Measurements from ENCODE around the gene PKD2. TPM values are rescaled to one million over a fixed set of nuclear protein-coding genes. Genes with fewer than 3 reads are reported as not detected.

PKD2 gene
- polyA plus RNA-seq, 1 of the 3 experiments (the other 2 are of a cell fraction) = 44.6 TPM

GRCh38 chr4:88078579-88078978 is 71.1 kb downstream of the PKD2 start:
- H3K4me2 ChIP-seq = no peak overlapping the region

More at GRCh38 chr4:88078579-88078978, 71.1 kb downstream of the PKD2 start:
- TF ChIP-seq POLR2AphosphoS5 (IDR thresholded peaks at IDR 0.05; ENCODE audit: low read depth, low read length) (no peak), ZBTB33 (IDR thresholded peaks at IDR 0.05; ENCODE audit: borderline replicate concordance, low read depth) (no peak), RXRA (IDR thresholded peaks at IDR 0.05; ENCODE audit: borderline replicate concordance, low read depth) (no peak), RCOR1 (IDR thresholded peaks at IDR 0.05; ENCODE audit: low read length) (no peak), NFIC (IDR thresholded peaks at IDR 0.05; ENCODE audit: borderline replicate concordance) (no peak), SIN3A (IDR thresholded peaks at IDR 0.05; ENCODE audit: borderline replicate concordance, low read depth, low read length) (no peak), MXI1 (IDR thresholded peaks at IDR 0.05; ENCODE audit: low read depth, low read length) (no peak), TCF12 (IDR thresholded peaks at IDR 0.05) (no peak), YY1 (IDR thresholded peaks at IDR 0.05; ENCODE audit: low read depth) (no peak), EP300 (IDR thresholded peaks at IDR 0.05; ENCODE audit: borderline replicate concordance in 1 of 2, low read depth in 1 of 2, low read length in 1 of 2) (no peak), NRF1 (IDR thresholded peaks at IDR 0.05; ENCODE audit: low read depth, low read length) (no peak), SMC3 (IDR thresholded peaks at IDR 0.05; ENCODE audit: low read depth, low read length) (no peak)
- TF ChIP-seq, protein P1, sequence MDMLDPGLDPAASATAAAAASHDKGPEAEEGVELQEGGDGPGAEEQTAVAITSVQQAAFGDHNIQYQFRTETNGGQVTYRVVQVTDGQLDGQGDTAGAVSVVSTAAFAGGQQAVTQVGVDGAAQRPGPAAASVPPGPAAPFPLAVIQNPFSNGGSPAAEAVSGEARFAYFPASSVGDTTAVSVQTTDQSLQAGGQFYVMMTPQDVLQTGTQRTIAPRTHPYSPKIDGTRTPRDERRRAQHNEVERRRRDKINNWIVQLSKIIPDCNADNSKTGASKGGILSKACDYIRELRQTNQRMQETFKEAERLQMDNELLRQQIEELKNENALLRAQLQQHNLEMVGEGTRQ (IDR thresholded peaks at IDR 0.05; ENCODE audit: borderline replicate concordance, low read depth, low read length) = no peak
- TF ChIP-seq, protein P2, sequence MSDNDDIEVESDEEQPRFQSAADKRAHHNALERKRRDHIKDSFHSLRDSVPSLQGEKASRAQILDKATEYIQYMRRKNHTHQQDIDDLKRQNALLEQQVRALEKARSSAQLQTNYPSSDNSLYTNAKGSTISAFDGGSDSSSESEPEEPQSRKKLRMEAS (IDR thresholded peaks at IDR 0.05; ENCODE audit: low read depth) = no peak
- TF ChIP-seq, protein P3, sequence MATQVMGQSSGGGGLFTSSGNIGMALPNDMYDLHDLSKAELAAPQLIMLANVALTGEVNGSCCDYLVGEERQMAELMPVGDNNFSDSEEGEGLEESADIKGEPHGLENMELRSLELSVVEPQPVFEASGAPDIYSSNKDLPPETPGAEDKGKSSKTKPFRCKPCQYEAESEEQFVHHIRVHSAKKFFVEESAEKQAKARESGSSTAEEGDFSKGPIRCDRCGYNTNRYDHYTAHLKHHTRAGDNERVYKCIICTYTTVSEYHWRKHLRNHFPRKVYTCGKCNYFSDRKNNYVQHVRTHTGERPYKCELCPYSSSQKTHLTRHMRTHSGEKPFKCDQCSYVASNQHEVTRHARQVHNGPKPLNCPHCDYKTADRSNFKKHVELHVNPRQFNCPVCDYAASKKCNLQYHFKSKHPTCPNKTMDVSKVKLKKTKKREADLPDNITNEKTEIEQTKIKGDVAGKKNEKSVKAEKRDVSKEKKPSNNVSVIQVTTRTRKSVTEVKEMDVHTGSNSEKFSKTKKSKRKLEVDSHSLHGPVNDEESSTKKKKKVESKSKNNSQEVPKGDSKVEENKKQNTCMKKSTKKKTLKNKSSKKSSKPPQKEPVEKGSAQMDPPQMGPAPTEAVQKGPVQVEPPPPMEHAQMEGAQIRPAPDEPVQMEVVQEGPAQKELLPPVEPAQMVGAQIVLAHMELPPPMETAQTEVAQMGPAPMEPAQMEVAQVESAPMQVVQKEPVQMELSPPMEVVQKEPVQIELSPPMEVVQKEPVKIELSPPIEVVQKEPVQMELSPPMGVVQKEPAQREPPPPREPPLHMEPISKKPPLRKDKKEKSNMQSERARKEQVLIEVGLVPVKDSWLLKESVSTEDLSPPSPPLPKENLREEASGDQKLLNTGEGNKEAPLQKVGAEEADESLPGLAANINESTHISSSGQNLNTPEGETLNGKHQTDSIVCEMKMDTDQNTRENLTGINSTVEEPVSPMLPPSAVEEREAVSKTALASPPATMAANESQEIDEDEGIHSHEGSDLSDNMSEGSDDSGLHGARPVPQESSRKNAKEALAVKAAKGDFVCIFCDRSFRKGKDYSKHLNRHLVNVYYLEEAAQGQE (IDR thresholded peaks at IDR 0.05; ENCODE audit: low read depth, low read length) = no peak
- Histone ChIP-seq H3K9ac (no peak overlapping the region), H3K9me3 (no peaks in the 10 kb centered on the region), H3F3A (replicated peaks; ENCODE audit: insufficient read depth) (no peaks in the 10 kb centered on the region), H3K9me2 (no peaks in the 10 kb centered on the region), H4K20me1 (ENCODE audit: insufficient read depth) (no peaks in the 10 kb centered on the region), H2AFZ (ENCODE audit: low read depth) (no peak overlapping the region), H3K36me3 (replicated peaks in 1 of 2; ENCODE audit: control insufficient read depth in 1 of 2, insufficient read depth in 2 of 2, low read length in 1 of 2) (peaks cover 45 to 47% of the 10 kb centered on the region in 2 experiments), H3K27me3 (ENCODE audit: insufficient read depth) (no peaks in the 10 kb centered on the region), H3K79me2 (ENCODE audit: insufficient read depth) (no peaks in the 10 kb centered on the region), H3K4me1 (ENCODE audit: control insufficient read depth in 1 of 2, insufficient read depth in 2 of 2, low read depth in 1 of 2, low read length in 1 of 2) (no peaks in the 10 kb centered on the region), H3K27ac (ENCODE audit: low read depth in 2 of 2, low read length in 1 of 2) (no peak overlapping the region), H3K4me3 (ENCODE audit: low read depth in 2 of 2, low read length in 1 of 2) (no peak overlapping the region)
- ChIA-PET CTCF (interaction anchor here (1.1 to 1.3 kb wide), 2 partner anchors 45 to 133 kb away, joined by 3 to 4 read pairs; no protein-coding TSS in a partner anchor), POLR2A (no interaction called here)
- WGBS (ENCODE audit: low lambda C conversion rate) = 100% methylated on average over 2 of the region's 2 CpGs
- no peak for DNase-seq

Data from SK-N-SH (cell line).